HepG2 (cell line): ENCODE results near the gene EDC3. TPM values are rescaled to one million over a fixed set of nuclear protein-coding genes. Genes with fewer than 3 reads are reported as not detected.

ENCODE experiments used
- ATAC-seq: fragments of 200-7000 bp; cut with Tn5 transposase; 3 replicates; pipeline ENCODE4 v1.9.1; 2020; ENCODE audit warnings: mild to moderate bottlenecking, moderate library complexity
- BruUV-seq: library from RNA; stranded (reverse); fragments of 400-500 nt; replicated peaks from 2 replicates; lab custom pipeline; 2021; lab: Mats Ljungman, UMichigan
- CTCF ChIA-PET: fragments of 300-600 bp; formaldehyde crosslinking; extraction: SDS; loops from one replicate; lab custom pipeline; 2021; ENCODE audit warnings: low total read pairs, inconsistent platforms, low intra/inter-chr PET ratio; lab: Yijun Ruan, JAX
- POLR2A ChIA-PET: fragments of 350-600 bp; sonication (Branson Sonifier 250); formaldehyde crosslinking; loops from one replicate; lab custom pipeline; 2020; ENCODE audit warnings: antibody characterized with exemption, inconsistent platforms; lab: Yijun Ruan, JAX
- DNase-seq: peaks from one replicate; pipeline ENCODE4 v3.0.0-alpha.2; 2015; ENCODE audit warnings: low spot score
- FAIRE-seq: peaks from 3 replicates; lab custom pipeline; 2011; peaks lifted over from hg19 to GRCh38; lab: Jason Lieb, UNC
- H2AFZ ChIP-seq: one replicate; pipeline ENCODE4 v1.6.1; 2011; ENCODE audit warnings: low read length, inconsistent platforms
- H3K27ac ChIP-seq: fragments of 300-600 bp; 3 replicates; pipeline ENCODE4 v1.8.0; 2011; ENCODE audit warnings: mixed run types, mild to moderate bottlenecking, mixed read lengths, low read length, inconsistent platforms; ENCODE audit not compliant: insufficient read depth; ENCODE audit errors: extremely low read length
- H3K27me3 ChIP-seq, 2 experiments: fragments of 200-600 bp in 1 of 2; 2 replicates in 1 of 2; 3 replicates in 1 of 2; pipeline versions ENCODE4 v1.6.0 to v1.8.0; 2011; ENCODE audit warnings: low read length in 2 of 2, mild to moderate bottlenecking in 2 of 2, moderate library complexity in 2 of 2, inconsistent platforms in 1 of 2; ENCODE audit not compliant: insufficient read depth in 2 of 2, control insufficient read depth in 1 of 2
- H3K36me3 ChIP-seq, 2 experiments: fragments of 200-600 bp in 1 of 2; replicated peaks in 1 of 2; 2 replicates in 1 of 2; 3 replicates in 1 of 2; pipeline versions ENCODE4 v1.5.1 to v1.8.0; 2011; ENCODE audit warnings: low read length in 2 of 2, inconsistent platforms in 1 of 2; ENCODE audit not compliant: insufficient read depth in 2 of 2, control insufficient read depth in 1 of 2
- H3K4me1 ChIP-seq: 2 replicates; pipeline ENCODE4 v1.5.1; 2012; ENCODE audit warnings: low read length, inconsistent platforms; ENCODE audit not compliant: insufficient read depth
- H3K4me2 ChIP-seq: 2 replicates; pipeline ENCODE4 v1.6.0; 2011; ENCODE audit warnings: low read depth, low read length, inconsistent platforms
- H3K4me3 ChIP-seq, 3 experiments: fragments of 200-600 bp in 1 of 3; sonication (generic), shearing (Covaris generic) in 1 of 3; replicated peaks in 1 of 3; 2 replicates each; pipeline ENCODE4 v1.5.1; 2011 to 2016; ENCODE audit warnings: low read length in 3 of 3, inconsistent platforms in 2 of 3, low read depth in 2 of 3, mild to moderate bottlenecking in 2 of 3, control low read depth in 1 of 3, mixed read lengths in 1 of 3; ENCODE audit not compliant: insufficient read depth in 1 of 3
- H3K79me2 ChIP-seq: one replicate; pipeline ENCODE4 v1.6.1; 2011; ENCODE audit warnings: low read length, inconsistent platforms; ENCODE audit not compliant: insufficient read depth
- H3K9ac ChIP-seq: 2 replicates; pipeline ENCODE4 v1.6.0; 2011; ENCODE audit warnings: mild to moderate bottlenecking, low read depth, low read length, inconsistent platforms; ENCODE audit not compliant: insufficient read depth
- H3K9me3 ChIP-seq: 2 replicates; pipeline ENCODE4 v1.5.1; 2012; ENCODE audit warnings: mild to moderate bottlenecking, low read length
- H4K20me1 ChIP-seq: 2 replicates; pipeline ENCODE4 v1.6.0; 2011; ENCODE audit warnings: inconsistent platforms, mild to moderate bottlenecking, low read length, moderate library complexity; ENCODE audit not compliant: insufficient read depth
- ATF7 ChIP-seq, 2 experiments: fragments of 450-650 bp in 1 of 2; sonication (generic) in 1 of 2; formaldehyde crosslinking in 1 of 2; IDR thresholded peaks; 2 replicates each; pipeline versions ENCODE4 v1.4.0 to v1.6.1; 2016 to 2020; ENCODE audit warnings: antibody characterized with exemption in 1 of 2, mild to moderate bottlenecking in 1 of 2, missing genetic modification reagents in 1 of 2
- HES4 ChIP-seq: sonication (generic); formaldehyde crosslinking; IDR thresholded peaks from 2 replicates; pipeline ENCODE4 v1.9.0; 2021; ENCODE audit warnings: mild to moderate bottlenecking, missing genetic modification reagents, borderline replicate concordance
- HMG20A ChIP-seq: IDR thresholded peaks from 2 replicates; pipeline ENCODE4 v1.6.1; 2016; ENCODE audit warnings: borderline replicate concordance
- MAFF ChIP-seq: IDR thresholded peaks from 2 replicates; pipeline ENCODE4 v1.6.1; 2011; ENCODE audit warnings: low read depth, low read length, improper control_type of control experiment
- MAFK ChIP-seq, 2 experiments: IDR thresholded peaks in 1 of 2; conservative IDR thresholded peaks in 1 of 2; 2 replicates each; pipeline ENCODE4 v1.6.1; 2011; ENCODE audit warnings: improper control_type of control experiment in 2 of 2, low read length in 2 of 2
- ZNF205 ChIP-seq: IDR thresholded peaks from 2 replicates; pipeline ENCODE4 v1.6.1; 2018; ENCODE audit warnings: missing biosample characterization, missing genetic modification reagents
- ZNF350 ChIP-seq: sonication (generic); formaldehyde crosslinking; IDR thresholded peaks from 2 replicates; pipeline ENCODE4 v1.4.0; 2020; ENCODE audit warnings: mild to moderate bottlenecking, low read depth, missing genetic modification reagents, borderline replicate concordance
- ZNF460 ChIP-seq: sonication (generic); formaldehyde crosslinking; IDR thresholded peaks from 2 replicates; pipeline ENCODE4 v1.5.1; 2020; ENCODE audit warnings: missing genetic modification reagents, mild to moderate bottlenecking, borderline replicate concordance
- ZNF720 ChIP-seq: sonication (generic); formaldehyde crosslinking; IDR thresholded peaks from 2 replicates; pipeline ENCODE4 v1.4.0; 2020; ENCODE audit warnings: missing genetic modification reagents
- WGBS: methylation state at CpG from one replicate; pipeline ENCODE4 v1.1.6; 2017; ENCODE audit warnings: low lambda C conversion rate; 5-methylcytosine and 5-hydroxymethylcytosine counted together
- in situ Hi-C: cut with HindIII; loops from 2 replicates; pipeline ENCODE4 v1.10.0; 2017; ENCODE audit warnings: low pct_unique_long_range_greater_than_20kb; ENCODE audit not compliant: extremely low pct_ligation_motif_present
- intact Hi-C: fragments of 100-400 bp; cut with micrococcal nuclease; formaldehyde crosslinking; loops from one replicate; pipeline ENCODE4 v1.10.0; 2022; ENCODE audit not compliant: unreplicated experiment
- polyA plus RNA-seq, 8 experiments: library from polyadenylated mRNA; depleted of rRNA in 3 of 8; stranded (reverse) in 7 of 8; unstranded in 1 of 8; fragments of >200 nt; fragmentation: Illumina TruSeq in 4 of 8; extraction: Trizol in 4 of 8; gene quantifications; 2 replicates each; pipeline versions ENCODE4 v1.2.1 to v1.2.3, GENCODE V29; 2011 to 2016; ENCODE audit warnings: low read depth in 4 of 8, missing spikeins in 1 of 8, mixed read lengths in 1 of 8; ENCODE audit not compliant: insufficient read depth in 1 of 8
- total RNA-seq, 5 experiments: library from RNA; depleted of rRNA; stranded (reverse); fragments of >200 nt; fragmentation: Illumina TruSeq; extraction: Trizol; gene quantifications; 2 replicates each; pipeline ENCODE4 v1.2.3, GENCODE V29; 2016; ENCODE audit warnings: low read depth in 1 of 5

Gene EDC3
- total and polyA plus RNA-seq, 2 of the 13 experiments (the other 11 are each of a cell fraction or from before 2014, with no cell fraction given) = 17.4 to 32.0 TPM

- no peak for DNase-seq
Measured at GRCh38 chr15:74663303-74664027, 32.4 kb downstream of the EDC3 start.

GRCh38 chr15:74662064-74662860 lies 33.6 kb downstream of the EDC3 start:
- Histone ChIP-seq H2AFZ (no peak overlapping the region), H3K27me3 (no peaks in the 10 kb centered on the region), H3K4me1 (peaks cover 30% of the 10 kb centered on the region), H3K36me3 (peaks cover 0 to 3% of the 10 kb centered on the region in 2 experiments; a peak in 1 of 5 replicates), H3K9ac (no peak overlapping the region), H3K27ac (no peak overlapping the region), H3K79me2 (peaks cover 24% of the 10 kb centered on the region), H3K4me3 (no peak overlapping the region), H4K20me1 (peaks cover 10% of the 10 kb centered on the region), H3K4me2 (no peak overlapping the region), H3K9me3 (no peaks in the 10 kb centered on the region)
- 97% methylated on average over 4 of the region's 4 CpGs for WGBS
- FAIRE-seq (no peak), DNase-seq (no peak), ATAC-seq (no peak)
- ChIA-PET POLR2A (no interaction called here), CTCF (no interaction called here)
- in situ Hi-C loops = no loop called here
- TF ChIP-seq ZNF460 (no peak), ZNF205 (CRISPR knock-in tag) (no peak), ATF7 (IDR thresholded peaks at IDR 0.05) (peak; percentile 17; the same call in 1 of the 2 replicates), ATF7 (CRISPR knock-in tag; IDR thresholded peaks at IDR 0.05) (no peak), HES4 (CRISPR knock-in tag) (no peak), ZNF720 (no peak)
- intact Hi-C loops = no loop called here
- no TSS peak for BruUV-seq

More at GRCh38 chr15:74663303-74664027, 32.4 kb downstream of the EDC3 start:
- peaks cover 21% of the 10 kb centered on the region for H3K4me1 ChIP-seq
- ChIA-PET CTCF (no interaction called here), POLR2A (interaction anchor here (0.6 kb wide), 1 partner anchor 48 kb away, joined by 3 read pairs; the partner anchor contains the start of gene CLK3)
- H2AFZ ChIP-seq = no peak overlapping the region
- no peak overlapping the region for H3K4me3 ChIP-seq
- peaks cover 14% of the 10 kb centered on the region for H3K79me2 ChIP-seq
- intact Hi-C loops = no loop called here
- BruUV-seq = no TSS peak
- peak overlapping the region; percentile 43 for H3K27ac ChIP-seq
- in situ Hi-C loops = no loop called here
- no peak for TF ChIP-seq ZNF350
- no peak for TF ChIP-seq HMG20A (CRISPR knock-in tag)
- TF ChIP-seq MAFK (conservative IDR thresholded peaks at IDR 0.05 in 1 of 2, IDR thresholded peaks at IDR 0.05 in 1 of 2; ENCODE audit: low read length in 2 of 2) = peak; percentile 67 to 69
- TF ChIP-seq MAFF = peak; percentile 49
- no peak for FAIRE-seq
- no peak for ATAC-seq
- peak overlapping the region; percentile 19; the same call in 1 of the 2 replicates for H3K4me2 ChIP-seq
- no peaks in the 10 kb centered on the region for H3K9me3 ChIP-seq
- H3K27me3 ChIP-seq = no peaks in the 10 kb centered on the region
- peaks cover 10% of the 10 kb centered on the region for H4K20me1 ChIP-seq
- H3K36me3 ChIP-seq = peaks cover 0 to 14% of the 10 kb centered on the region in 2 experiments; a peak in 2 of 5 replicates
- 89% methylated on average over 8 of the region's 8 CpGs for WGBS
- H3K9ac ChIP-seq = no peak overlapping the region
